ENCODE measurements around the gene LRIF1. TPM values are rescaled to one million over a fixed set of nuclear protein-coding genes. Genes with fewer than 3 reads are reported as not detected.
A peak's percentile ranks its signal among the peaks of the same experiment; 100 is the strongest.
"Not testable (repeated sequence)": the region's sequence is repeated elsewhere in the genome, so short reads cannot be mapped to it uniquely, and the experiment has no call there.

The LRIF1 gene, protein sequence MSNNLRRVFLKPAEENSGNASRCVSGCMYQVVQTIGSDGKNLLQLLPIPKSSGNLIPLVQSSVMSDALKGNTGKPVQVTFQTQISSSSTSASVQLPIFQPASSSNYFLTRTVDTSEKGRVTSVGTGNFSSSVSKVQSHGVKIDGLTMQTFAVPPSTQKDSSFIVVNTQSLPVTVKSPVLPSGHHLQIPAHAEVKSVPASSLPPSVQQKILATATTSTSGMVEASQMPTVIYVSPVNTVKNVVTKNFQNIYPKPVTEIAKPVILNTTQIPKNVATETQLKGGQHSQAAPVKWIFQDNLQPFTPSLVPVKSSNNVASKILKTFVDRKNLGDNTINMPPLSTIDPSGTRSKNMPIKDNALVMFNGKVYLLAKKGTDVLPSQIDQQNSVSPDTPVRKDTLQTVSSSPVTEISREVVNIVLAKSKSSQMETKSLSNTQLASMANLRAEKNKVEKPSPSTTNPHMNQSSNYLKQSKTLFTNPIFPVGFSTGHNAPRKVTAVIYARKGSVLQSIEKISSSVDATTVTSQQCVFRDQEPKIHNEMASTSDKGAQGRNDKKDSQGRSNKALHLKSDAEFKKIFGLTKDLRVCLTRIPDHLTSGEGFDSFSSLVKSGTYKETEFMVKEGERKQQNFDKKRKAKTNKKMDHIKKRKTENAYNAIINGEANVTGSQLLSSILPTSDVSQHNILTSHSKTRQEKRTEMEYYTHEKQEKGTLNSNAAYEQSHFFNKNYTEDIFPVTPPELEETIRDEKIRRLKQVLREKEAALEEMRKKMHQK
- 10 to 100 TPM in 1 of 2 donors, 1 to 10 TPM in 1; 8.2 to 10.6 TPM for total RNA-seq
- long read RNA-seq, donor 1, partial matches to known transcripts, result 0 of 1 reads
- long read RNA-seq, donor 1, other reads (novel, unspliced or antisense), result 0 of 1 reads
- long read RNA-seq, donor 2, transcript LRIF1-202 (3 exons, 1,796 nt), result major isoform, 6 of 12 reads
- long read RNA-seq, donor 2, partial matches to known transcripts, result 5 of 12 reads
- long read RNA-seq, donor 2, other reads (novel, unspliced or antisense), result 0 of 12 reads

- intact Hi-C loops (cut with DNase I), result no loop called here
- peak; percentile 100 for DNase-seq (ENCODE audit: low spot score)
These were observed at the start of gene LRIF1 for GRCh38 chr1:110963691-110964454. Gene LRIF1, minus strand, starts transcription at chr1:110963922. Its CDS starts 234 bp downstream, at chr1:110963688.

GRCh38 chr1:111008031-111008430 lies 44.3 kb upstream of the LRIF1 start:
- no peak for DNase-seq (ENCODE audit: low spot score)
- intact Hi-C loops (cut with DNase I), result no loop called here

GRCh38 chr1:111006556-111006955 lies 42.8 kb upstream of the LRIF1 start:
- intact Hi-C loops (cut with DNase I), result no loop called here
- DNase-seq (ENCODE audit: low spot score), result no peak

DNA sequence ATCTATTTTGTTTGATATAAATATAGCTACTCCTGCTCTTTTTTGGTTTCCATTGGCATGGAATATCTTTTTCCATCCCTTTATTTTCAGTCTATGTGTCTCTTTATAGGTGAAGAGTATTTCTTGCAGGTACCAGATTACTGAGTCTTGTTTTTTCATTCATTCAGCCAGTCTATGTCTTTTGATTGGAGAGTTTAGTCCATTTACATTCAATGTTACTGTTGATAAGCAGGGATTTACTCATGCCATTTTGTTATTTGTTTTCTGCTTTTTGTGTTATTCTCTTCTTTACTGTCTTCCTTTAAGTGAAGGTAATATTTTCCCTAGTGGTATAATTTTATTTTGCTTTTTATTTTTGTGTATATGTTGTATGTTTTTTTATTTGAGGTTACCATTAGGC lies 35.9 kb upstream of the LRIF1 start:
- DNase-seq (ENCODE audit: low spot score); intact Hi-C loops (cut with DNase I): not testable (repeated sequence)

- DNase-seq (ENCODE audit: low spot score); intact Hi-C loops (cut with DNase I): not testable (repeated sequence)
These were observed 28.6 kb upstream of the LRIF1 start for GRCh38 chr1:110992329-110992728.

DNA sequence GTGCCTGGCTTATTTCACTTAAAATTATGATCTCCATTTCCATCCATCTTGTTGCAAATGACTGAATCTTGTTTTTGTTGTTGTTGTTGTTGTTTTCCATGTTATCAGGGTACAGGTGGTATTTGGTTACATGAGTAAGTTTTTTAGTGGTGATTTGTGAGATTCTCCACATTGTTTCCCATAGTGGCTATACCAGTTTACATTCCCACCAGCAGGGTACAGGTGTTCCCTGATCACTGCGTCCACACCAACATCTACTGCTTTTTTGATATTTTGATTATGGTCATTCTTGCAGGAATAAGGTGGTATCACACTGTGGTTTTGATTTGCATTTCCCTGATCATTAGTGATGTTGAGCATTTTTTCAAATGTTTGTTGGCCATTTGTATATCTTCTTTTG lies 27.6 kb upstream of the LRIF1 start:
- intact Hi-C loops (cut with DNase I); DNase-seq (ENCODE audit: low spot score): not testable (repeated sequence)

DNA sequence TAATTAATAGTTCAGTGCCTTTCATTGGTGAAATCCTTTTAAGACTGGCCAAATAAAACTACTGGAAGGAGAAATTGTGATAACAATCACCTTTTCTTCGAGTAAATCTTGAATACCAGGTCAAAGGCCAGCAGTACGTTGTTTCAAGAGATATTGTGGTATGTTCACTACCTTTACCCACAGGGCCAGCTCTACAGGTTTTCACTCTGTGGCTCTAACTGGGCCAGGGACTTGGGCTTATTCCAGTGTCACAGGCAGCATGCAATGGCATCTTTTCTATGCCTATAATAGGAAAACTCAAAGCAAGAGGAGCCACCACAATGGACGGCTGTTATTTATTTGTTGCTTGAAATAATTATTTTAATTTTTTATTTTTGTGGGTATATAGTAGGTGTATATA lies 26.8 kb upstream of the LRIF1 start:
- intact Hi-C loops (cut with DNase I), result no loop called here
- no peak for DNase-seq (ENCODE audit: low spot score)

DNA sequence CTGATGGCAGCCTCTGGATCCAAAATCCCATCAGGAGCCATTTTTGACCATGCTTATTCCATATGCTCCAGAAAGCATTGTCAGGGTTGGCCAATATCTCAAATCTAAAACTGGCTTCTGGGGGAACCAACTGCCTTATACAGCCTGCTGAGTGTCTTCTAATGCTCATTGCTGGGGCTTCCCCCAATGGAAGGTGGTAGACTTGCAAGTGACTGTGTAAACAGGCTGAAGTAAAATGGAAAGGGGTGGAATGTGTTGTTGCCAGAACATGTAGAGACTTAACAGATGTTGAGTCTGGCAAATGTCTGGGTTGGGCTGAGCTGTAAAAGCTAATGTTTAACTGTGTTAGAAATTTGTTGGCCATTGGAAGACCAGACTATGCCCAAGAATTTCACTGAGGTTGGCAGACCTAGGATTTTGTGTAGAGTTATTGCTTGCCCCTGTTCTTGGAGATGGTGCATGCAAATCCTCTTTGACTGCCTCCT lies 22.7 kb upstream of the LRIF1 start:
- DNase-seq (ENCODE audit: low spot score), result no peak
- intact Hi-C loops (cut with DNase I), result no loop called here

DNA sequence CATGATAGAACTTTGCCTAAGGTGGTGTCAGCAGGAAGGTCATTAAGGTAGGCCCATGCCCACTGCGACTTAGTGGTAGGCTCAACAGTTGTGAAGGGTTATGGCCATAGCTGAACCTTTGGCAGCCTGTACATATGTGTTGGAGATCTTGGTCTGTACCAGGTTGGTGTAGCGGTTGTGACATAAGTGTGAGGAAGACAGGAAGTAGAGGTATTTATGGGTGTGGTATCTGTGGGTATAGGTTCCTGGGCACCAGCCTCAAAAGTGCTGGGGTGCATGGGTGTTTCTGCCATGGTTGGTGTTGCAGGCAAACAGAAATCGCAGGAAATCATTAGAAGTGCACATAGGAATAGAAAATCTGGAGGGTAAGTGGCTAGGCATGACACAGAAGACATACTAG lies 18.6 kb upstream of the LRIF1 start:
- intact Hi-C loops (cut with DNase I), result no loop called here
- DNase-seq (ENCODE audit: low spot score), result no peak

GRCh38 chr1:110979154-110979553 lies 15.4 kb upstream of the LRIF1 start:
- intact Hi-C loops (cut with DNase I), result no loop called here
- no peak for DNase-seq (ENCODE audit: low spot score)

DNA sequence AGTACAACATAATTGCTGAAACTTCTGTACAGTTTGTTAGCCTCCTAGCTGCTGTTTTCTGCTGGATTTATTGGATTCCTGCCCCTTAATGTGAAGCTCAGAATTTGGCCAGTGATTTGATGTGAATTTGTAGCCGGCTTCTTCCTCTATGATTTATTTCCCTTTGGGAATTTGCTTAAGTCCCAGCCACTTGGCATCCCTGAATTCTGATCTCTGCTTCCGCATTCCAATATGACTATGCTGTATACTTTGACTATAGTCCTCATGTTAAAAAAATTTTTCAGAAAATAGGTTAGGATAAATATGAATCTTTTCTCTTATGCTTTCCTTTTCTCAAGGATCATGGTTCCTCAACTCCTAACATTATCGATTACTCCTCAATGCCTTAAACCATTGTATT lies 12.4 kb upstream of the LRIF1 start:
- no peak for DNase-seq (ENCODE audit: low spot score)

GRCh38 chr1:110975265-110975664 lies 11.5 kb upstream of the LRIF1 start:
- no peak for DNase-seq (ENCODE audit: low spot score)
- intact Hi-C loops (cut with DNase I), result no loop called here

More for the DNA sequence above, 12.4 kb upstream of the LRIF1 start:
- intact Hi-C loops (cut with DNase I), result no loop called here

DNA sequence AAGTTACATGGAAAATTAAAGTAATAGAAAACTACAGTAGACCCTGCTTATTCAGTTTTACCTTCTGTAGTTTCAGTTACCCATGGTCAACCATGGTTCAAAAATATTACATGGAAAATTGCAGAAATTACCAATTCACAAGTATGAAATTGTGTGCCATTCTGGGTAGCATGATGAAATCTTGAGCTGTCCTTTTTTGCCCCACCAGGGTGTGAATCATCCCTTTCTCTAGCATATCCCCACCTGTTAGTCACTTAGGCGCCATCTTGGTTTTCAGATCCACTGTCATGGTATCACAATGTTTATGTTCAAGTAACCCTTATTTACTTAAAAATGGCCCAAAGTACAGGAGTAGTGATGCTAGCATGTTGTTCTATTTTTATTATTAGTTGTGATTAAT lies 3.5 kb upstream of the LRIF1 start:
- intact Hi-C loops (cut with DNase I), result no loop called here

GRCh38 chr1:110964455-110964903 lies 757 bp upstream of the LRIF1 start:
- intact Hi-C loops (cut with DNase I), result no loop called here

More for the DNA sequence above, 3.5 kb upstream of the LRIF1 start:
- DNase-seq (ENCODE audit: low spot score), result no peak

DNA sequence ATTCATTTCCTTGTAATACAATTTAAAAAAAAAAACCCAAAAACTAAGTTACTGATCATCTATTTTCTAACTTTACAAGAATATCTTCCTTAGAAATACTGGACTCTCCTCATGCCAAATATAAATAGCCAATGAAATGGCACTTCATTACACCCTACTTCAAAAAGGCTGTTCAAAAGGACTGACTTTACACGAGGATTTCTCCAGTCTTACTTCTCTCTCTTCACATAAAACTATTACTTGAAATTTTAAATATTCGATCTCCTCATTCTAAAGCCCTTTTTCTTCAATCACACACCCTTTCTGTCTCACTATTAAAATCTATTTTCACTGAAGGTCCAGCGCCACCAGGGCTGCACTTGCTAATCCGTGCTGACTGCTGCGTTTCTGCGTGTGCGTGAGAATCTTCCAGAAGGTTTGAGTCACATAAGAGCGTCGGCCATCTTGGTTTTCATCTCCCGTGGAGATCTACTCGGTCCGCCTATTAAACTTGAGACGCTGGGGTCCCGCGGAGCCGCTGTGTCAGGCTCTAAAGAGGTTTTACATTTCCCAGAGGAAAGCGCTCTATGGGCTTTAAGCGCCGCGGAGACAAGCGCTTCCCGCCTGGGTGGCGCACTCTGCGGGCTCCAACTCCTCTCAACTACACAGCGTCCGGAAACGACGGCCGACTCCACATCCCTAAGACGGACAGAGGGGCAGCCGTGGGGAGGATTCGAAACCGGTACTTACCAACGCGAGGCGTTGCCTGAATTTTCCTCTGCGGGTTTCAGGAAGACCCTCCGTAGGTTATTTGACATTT lies 631 bp downstream of the LRIF1 start:
- DNase-seq (ENCODE audit: low spot score), result peak; percentile 84
- intact Hi-C loops (cut with DNase I), result no loop called here

More at GRCh38 chr1:110964455-110964903, 757 bp upstream of the LRIF1 start:
- DNase-seq (ENCODE audit: low spot score), result no peak

GRCh38 chr1:110961902-110962301 lies 1.8 kb downstream of the LRIF1 start:
- intact Hi-C loops (cut with DNase I), result no loop called here
- no peak for DNase-seq (ENCODE audit: low spot score)

DNA sequence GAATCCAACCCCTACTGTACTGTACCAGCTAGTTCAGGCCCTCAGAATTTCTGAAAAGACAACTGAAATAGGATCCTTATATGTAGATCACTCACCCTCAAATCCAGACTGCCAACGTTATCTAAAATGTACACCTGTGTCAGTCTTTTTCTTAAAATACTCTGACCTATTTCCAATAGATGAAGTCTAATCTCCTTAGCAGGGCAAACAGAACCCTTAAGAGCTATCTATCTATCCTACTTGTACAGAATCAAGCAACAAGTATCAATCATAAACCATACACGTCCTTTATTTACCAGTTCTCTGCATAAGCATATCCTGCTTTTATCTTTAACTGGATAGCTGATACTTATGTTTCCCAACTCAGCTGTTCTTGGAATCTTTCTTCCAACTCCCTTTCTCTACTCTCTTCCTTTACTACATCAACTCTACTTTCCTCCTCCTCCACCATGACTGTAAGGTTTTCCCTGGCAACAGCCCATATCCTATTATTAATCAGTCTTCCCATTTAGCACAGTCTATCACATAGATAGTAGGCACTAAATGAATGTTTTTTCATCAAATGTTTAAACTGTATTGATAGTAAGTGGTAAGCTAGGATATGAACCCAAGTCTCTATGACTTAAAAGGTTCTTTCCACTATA lies 2.8 kb downstream of the LRIF1 start:
- intact Hi-C loops (cut with DNase I), result no loop called here
- no peak for DNase-seq (ENCODE audit: low spot score)

- intact Hi-C loops (cut with DNase I), result no loop called here
- no peak for DNase-seq (ENCODE audit: low spot score)
These were observed 5.9 kb downstream of the LRIF1 start for GRCh38 chr1:110957798-110958197.

Measured in posterior vena cava (tissue), 2 donors.